NCI-H2081 treated with DMSO at 0.1 percent for 48 hours (cell line): ENCODE results near the gene TPSD1.
A peak's percentile ranks its signal among the peaks of the same experiment; 100 is the strongest.
"Not testable (repeated sequence)": the region's sequence is repeated elsewhere in the genome, so short reads cannot be mapped to it uniquely, and the experiment has no call there.

Experiments used
- DNase-seq: peaks from one replicate; lab custom pipeline; 2025; lab: John Stamatoyannopoulos, UW

The TPSD1 gene

DNA sequence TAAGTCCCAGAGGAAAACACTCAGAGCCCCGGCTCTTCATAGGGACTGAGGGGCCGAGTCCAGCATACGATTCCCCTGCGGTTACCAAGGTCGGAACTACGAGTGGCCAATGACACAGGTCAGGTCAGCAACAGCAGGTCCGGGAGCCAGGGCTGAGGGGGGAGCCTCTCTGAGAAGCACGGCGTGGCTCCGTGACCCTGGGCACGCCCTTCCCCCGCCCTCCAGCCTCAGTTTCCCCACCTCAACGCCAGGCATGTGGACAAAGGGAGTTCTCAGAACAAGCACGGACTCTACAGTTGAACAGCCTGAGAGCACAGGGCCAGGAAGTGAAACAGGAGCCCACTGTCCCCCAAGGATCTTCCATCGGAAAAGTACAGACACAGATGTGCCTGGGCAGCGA, 25.6 kb downstream of the TPSD1 start:
- no peak for DNase-seq

DNA sequence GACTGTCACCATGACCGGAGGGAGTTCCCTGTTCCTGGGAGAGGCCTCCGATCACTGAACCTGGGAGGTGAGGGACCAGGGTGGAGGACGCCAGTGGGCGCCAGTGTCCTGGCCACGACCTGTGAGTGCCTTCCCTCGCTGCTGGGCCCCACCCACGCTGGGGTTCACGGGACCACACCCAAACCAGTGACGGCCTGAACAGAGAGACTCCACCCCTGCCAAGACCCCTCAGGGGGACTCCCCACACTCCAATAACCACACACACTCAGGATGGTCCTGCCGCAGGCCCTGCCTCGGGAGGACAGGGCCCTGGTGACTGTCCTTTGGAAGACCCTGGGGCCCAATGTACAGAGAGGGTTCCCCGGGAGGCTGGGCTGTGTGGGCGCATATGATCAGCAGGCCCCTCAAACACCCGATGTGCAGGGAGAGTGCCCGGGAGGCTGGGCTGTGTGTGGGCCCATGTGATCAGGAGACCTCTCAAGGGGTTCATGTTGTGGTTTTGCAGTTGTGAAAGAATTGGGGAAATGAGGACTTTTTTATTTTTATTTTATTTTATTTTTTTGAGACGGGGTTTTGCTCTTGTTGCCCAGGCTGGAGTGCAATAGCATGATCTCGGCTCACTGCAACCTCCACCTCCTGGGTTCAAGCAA, 26.6 kb downstream of the TPSD1 start:
- DNase-seq = no peak

DNA sequence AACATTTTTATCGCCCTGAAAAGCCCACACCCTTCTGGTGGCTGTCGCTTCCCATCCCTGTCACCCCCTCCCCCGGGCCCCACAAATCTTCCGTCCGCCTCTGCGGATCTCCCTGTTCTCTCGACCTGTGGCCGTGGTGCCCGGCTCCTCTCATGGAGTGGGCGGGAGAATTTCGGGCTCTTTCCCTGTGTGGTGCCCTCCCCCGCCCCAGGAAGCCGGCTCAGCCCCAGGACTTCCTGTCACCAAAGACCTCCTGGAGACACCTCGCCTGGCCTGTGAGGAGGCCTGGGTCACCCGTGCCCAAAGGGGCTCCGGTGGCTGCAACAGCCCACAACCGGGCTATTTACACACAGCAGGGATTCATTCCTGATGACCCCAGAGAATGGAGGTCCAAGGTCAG, 27.4 kb downstream of the TPSD1 start:
- no peak for DNase-seq

DNA sequence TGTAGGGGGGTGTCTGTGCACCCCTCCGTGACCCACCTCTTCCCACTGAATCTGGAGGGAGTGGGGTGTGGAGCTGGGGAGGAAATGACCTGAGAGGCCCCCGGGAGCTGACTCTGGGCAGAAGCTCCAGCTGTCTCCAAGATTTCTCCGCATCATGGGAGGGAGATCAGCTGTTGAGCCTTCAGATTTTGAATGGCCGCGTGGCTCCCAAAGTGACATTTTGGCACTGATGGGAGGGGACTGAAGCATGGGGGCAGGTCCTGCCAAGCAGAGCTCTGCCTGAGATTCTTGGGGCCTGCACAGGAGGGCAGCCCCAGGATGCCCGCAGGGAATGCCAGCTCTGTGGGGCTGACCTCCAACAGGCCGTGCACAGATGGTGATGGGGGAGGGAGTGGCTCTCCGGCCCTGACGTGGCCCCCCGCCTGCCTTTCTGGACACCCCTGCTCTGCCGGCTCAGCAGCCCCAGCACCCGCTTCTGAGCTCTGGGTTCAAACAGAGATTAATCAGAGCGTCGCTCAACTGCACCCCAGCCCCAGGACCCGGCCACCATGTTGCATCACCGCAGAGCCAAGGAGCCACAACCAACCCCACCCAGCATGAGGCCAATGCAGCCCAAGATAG, 28.2 kb downstream of the TPSD1 start:
- no peak for DNase-seq

DNA sequence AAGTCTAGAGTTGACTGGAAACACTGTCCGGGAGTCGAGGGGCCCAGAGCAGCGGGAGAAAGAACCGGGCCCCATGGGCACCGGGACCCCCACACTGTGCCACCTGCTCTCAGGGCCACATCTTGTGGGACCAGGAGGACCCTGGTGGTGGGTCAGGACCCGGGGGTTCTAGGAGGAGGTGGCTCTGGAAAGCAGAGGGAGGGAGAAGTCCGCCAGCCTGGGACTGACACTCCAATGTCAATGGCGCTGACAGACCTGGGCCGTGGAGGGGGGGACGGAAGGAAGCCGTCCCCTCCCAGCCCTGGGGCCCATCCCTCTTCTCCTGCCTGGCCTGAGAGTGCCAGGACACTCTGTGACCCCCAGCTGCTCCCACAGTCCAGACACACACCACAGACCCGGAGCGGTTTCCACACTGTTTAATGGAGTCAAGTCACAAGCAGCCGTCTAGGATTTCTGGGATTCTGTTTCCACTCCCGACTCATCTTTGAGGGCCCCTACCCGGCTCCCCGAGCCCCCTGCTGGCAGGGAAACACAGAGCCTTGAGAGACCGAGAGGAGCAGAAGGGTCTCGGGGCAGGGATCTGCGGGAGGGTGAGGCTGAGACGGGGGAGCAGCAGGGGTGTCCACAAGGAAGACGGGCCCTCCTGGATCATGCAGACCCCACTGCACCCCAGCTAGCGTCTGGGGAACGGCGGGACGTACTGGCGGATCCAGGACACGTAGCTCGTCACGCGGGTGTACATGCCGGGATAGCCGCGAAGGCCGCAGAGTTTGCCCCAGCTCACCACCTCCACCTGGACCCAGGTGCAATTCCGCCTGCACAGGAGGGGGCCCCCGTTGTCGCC, 30.0 kb downstream of the TPSD1 start:
- no peak for DNase-seq

DNA sequence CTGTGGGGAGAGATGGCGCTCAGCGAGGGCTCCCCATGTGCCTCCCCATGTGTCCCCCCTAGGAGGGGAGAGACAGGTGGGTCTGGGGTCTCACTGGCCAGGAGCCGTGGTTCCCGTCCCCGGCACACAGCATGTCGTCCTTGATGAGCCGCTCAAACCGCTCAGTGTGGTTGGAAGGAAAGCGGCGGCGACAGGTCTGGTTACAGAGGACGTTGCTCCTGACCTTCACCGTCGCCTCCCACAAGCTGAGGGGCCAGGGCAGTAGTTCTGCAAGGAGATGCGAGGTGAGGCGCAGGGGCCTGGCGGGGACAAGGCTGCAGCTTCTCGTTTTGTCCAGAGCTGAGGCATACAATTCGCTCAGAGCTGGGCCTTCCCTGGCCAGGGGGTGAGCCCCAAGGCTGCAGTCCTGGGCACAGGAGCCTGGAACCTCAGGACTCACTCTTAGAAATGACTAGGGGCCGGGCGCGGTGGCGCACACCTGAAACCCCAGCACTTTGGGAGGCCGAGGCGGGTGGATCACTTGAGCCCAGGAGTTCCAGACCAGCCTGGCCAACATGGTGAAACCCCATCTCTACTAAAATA, 30.7 kb downstream of the TPSD1 start:
- no peak for DNase-seq

DNA sequence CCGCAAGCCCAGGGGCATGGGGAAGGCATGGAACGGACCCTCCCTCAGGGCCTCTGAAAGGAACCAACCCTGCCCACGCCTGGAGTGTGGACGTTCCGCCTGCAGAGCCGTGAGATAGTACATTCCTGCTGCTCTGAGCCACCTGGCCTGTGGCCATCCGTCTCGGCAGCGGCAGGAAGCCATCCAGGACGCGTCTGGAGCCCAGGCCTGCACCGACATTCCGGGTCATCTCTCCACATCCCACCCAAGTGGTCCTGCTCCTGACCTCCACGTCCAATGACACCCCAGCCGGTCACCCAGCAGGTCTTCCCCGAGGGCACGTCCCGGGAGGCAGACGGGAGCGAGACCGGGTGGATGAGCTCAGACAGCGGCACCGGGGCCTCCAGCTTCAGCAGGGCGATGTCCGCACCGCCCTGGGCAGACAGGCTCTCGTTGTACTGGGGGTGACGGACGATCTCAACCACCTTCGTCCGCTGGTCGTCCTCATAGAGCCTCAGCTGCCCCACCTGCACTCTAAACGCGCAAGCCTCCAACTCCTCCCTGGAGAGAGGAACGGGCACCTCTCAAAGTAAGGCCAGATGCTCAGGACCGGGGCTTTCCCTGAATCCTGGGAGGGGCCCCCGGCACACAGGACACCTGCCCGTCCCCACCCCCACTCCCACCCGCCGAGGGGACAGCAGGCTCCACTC, 32.3 kb downstream of the TPSD1 start:
- no peak for DNase-seq

DNA sequence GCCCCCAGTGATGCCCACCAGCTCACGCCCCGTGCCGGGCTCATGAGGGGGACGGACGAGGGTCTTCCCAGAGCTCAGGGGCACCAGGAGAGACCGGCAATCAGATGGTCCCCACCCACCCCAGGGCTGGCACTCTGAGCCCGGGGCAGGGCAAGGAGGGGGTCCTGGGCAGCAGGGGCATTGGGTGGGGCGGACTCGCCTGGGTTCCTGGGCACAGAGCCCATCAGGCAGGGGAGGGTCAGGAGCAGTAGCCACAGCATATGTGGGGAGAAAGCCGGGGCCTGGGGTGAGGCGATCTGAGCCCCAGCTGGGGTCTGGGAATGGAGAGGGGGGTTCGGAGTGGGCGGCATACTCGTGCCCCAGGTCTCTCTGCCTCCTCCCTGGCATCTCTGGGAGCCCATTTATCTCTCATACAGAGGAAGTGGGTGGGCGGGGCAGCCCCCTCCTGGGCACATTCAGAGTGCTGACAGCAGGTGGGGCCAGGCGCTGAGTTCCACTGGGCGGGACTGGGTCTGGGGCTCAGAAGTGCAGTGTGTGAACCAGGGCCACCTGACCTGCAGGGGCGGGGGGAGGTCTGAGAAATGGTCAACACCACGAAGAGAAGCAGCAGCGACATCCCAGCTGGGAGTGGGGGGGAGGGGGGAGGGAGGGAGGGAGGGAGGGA, 33.1 kb downstream of the TPSD1 start:
- peak; percentile 5 for DNase-seq

DNA sequence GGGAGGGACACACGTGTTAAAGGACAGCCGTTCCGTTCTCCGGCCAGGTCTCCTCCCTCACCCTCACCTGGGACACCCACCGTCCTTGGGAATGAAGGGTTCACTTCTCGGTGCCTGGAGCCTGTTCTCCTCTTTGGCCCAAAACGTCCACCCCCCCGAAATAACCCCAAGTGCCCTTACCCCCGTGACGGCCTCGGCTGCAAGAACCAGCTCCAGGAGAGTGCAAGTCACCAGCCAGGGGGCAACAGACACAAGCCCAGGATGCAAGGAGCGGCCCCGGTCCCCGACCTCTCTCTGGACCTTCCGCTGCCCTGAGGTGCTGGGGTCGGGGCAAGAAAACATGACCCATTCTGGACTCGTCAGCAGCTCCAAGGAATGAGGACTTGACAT, 33.6 kb downstream of the TPSD1 start:
- no peak for DNase-seq

DNA sequence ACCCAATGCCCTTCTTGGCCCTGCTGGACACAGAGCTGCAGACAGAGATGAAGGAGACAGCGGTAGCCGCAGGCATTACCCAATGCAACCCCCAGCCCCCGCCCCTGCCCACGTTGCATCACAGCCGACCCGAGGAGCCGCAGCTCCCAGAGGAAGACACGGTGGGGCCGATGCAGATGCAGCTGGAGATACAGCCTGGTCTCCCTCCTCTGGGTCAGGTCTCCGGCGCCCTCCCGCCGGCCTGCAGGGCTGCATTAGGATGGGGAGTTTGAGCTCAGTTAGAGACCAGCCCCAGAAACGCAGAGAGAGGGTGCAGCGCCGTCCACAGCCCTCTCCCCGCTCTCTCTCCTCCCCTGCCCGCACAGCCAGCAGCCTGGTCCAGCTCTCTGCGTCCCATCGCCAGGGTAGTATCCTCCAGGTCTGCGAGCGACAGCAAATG, 34.2 kb downstream of the TPSD1 start:
- DNase-seq = no peak

DNA sequence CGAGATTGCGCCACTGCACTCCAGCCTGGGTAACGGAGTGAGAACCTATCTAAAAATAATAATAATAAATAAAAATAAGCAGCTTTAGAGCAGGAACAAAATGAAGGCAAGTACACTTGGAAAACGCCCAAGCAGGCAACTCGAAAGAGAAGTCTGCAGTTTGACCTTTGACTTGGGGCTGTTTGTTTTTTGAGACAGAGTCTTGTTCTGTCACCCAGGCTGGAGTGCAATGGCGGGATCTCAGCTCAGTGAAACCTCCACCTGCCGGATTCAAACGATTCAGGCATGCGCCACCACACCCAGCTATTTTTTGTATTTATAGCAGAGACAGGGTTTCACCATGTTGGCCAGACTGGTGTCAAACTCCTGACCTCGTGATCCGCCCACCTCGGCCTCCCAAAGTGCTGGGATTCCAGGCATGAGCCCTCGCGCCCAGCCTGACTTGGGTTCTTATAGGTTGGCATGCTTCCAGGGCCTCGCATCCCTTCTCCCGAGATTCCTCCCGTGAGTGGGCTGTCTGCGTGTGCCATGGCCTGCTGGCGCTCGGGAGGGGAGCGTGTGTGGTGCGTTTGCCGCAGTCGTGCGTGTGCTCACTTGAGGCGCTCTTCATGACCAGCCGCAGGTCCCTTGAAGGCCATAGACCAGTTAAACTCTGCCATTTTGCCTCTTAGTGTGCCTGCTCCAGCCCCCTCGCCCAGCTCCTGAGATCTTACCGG, 35.1 kb downstream of the TPSD1 start:
- DNase-seq = no peak

DNA sequence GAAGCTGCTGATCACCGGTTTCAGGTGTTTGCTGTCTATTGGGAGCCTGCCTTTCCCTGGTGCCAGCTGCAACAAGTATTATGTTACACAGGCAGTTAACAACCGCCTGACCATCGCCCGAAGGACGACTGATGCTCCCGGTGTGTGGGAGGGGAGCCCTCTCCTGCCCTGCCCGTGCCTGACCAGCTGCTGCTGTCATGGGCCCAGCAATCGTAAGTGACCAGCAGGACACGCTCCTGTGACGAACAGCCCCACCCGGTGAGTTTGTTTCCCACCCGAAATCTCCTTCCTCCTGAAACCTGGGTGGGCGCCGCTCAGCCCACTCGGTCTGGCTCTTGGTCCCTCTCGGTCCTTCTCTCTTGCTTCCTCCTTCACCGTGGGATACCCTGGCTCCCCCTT, 35.7 kb downstream of the TPSD1 start:
- DNase-seq = peak; percentile 31

DNA sequence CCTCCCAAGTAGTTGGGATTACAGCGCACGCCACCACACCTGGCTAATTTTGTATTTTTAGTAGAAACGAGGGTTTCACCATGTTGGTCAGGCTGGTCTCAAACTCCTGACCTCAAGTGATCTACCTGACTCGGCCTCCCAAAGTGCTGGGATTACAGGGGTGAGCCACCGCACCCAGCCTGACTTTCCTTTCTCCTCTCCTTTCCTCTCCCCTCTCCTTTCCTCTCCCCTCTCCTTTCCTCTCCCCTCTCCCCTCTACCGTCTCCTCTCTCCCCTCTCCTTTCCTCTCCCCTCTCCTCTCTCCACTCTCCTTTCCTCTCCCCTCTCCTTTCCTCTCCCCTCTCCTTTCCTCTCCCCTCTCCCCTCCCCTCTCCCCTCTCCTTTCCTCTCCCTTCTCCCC, 36.3 kb downstream of the TPSD1 start:
- not testable (repeated sequence) for DNase-seq

DNA sequence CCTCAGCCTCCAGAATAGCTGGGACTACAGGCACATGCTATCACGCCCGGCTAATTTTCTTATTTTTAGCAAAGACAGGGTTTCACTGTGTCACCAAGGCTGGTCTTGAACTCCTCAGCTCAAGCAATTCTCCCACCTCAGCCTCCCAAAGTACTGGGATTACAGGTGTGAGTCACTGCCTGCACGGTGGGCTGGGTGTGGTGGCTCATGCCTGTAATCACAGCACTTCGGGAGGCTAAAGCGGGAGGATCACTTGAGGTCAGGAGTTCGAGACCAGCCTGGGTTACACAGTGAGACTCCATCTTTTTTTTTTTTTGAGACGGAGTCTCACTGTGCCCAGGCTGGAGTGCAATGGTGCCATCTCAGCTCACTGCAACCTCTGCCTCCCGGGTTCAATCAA, 36.9 kb downstream of the TPSD1 start:
- DNase-seq = not testable (repeated sequence)

DNA sequence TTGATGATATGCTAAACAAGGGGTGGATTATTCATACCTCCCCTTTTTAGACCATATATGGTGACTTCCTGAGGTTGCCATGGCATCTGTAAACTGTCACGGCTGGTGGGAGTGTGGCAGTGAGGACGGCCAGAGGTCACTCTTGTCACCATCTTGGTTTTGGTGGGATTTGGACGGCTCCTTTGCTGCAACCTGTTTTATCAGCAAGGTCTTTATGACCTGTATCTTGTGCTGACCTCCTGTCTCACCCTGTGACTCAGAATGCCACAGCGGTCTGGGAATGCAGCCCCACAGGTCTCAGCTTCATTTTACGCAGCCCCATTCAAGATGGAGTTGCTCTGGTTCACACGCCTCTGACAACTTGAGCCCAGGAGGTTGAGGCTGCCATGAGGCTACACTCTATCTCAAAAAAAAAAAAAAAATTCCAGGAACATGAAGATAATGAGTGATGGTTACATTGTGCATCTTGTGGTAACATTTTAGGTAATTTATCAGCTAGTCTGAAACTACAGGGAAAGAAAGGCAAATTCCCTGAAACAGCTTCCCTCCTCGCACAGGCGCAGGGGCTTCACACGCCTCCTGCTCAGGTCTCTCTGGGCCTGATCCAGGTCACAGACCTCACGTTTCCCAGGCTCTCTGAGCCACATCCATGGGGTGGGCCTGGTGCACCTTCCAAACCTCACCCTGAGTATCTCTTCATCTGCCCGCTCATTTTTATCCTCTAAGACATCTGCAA, 38.2 kb downstream of the TPSD1 start:
- DNase-seq = no peak

DNA sequence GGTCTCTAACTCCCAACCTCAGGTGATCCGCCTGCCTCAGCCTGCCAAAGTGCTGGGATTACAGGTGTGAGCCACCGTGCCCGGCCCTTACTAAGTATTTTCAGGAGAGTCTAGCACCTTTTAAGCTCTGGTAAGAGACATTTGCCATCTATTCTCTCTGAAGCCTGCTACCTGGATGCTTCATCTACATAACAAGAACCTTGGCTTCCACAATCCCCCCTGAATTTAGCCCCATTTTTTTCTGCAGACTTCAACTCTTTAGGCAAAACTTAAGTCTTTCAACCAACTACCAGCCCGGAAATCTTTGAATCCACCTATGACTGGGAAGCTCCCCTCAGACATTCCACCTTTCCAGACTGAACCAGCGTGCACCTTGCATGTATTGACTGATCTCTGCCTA, 39.6 kb downstream of the TPSD1 start:
- no peak for DNase-seq

DNA sequence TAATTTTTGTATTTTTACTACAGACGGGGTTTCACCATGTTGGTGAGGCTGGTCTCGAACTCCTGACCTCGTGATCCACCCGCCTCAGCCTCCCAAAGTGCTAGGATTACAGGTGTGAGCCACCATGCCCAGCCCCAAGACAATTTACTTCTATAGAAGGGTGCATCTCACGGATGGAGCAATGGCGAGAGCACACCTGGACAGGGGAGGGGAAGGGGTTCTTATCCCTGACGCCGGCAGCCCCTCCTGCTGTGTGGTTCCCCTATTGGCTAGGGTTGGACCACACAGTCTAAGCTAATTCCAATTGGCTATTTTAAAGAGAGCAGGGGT, 40.8 kb downstream of the TPSD1 start:
- not testable (repeated sequence) for DNase-seq

DNA sequence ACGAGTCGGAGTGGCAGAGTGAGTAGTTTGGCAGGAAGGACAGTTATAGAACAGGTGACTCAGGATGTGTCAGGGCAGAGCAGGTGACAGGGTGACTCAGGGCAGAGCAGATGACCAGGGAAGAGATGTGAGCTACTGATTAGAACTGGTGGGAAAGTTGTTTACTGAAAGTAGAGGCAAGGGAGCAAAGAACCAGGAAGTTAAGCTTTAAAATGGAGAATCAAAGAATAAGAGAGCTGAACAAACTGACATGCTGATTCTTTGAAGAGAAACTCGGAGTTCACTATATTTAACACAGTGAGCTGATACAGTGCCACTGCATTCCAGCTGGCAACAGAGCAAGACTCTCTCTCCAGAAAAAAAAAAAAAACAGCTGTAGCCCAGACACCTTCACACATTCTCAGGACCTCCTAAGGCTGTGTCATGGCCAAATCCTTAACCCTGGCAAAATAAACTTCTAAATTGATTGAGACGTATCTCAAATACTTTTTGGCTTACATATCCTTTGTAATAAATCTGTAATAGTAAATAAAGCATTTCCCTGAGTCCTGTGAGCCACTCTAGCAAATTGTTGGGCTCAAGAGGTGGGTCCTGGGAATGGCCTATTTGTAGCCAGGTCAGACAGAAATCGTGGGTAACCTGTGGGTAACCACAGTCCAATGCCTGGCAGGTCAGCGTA, 41.3 kb downstream of the TPSD1 start:
- DNase-seq = no peak

DNA sequence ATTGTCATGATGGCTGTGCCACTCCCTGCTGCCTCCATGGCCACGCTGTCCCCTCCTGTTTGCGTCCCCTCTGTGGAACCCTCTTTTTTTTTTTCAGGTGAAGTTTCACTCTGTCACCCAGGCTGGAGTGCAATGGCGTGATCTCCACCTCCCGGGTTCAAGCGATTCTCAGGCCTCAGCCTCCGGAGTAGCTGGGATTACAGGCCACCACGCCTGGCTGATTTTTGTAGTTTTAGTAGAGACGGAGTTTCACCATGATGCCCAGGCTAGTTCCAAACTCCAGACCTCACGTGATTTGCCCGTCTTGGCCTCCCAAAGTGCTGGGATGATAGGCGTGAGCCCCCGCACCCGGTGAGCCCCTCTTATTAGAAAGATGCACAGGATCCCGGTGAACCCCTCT, 42.5 kb downstream of the TPSD1 start:
- DNase-seq = no peak
